ENCODE results near the gene ZCCHC24. TPM values are rescaled to one million over a fixed set of nuclear protein-coding genes. Genes with fewer than 3 reads are reported as not detected.

ZCCHC24 gene
- total and polyA plus RNA-seq, 7 donors = 11.2 to 112 (median 43.0) TPM

GRCh38 chr10:79344502-79345195 lies 100.8 kb downstream of the ZCCHC24 start:
- DNase-seq (no peak), ATAC-seq (no peak)
- Histone ChIP-seq H3K4me1 (peaks cover 20% of the 10 kb centered on the region), H3K27ac (no peak overlapping the region), H3K36me3 (ENCODE audit: insufficient read depth in 1 of 2, low read depth in 1 of 2) (peaks cover 0 to 8% of the 10 kb centered on the region in 2 donors), H3K9me3 (no peaks in the 10 kb centered on the region), H3K4me3 (no peak overlapping the region), H3K27me3 (ENCODE audit: insufficient read depth in 3 of 3, low read length in 2 of 3) (no peaks in the 10 kb centered on the region)
- TF ChIP-seq CTCF (IDR thresholded peaks at IDR 0.05) = no peak
- intact Hi-C loops (cut with DNase I) = no loop called here
- 88 to 91% (median 90%) methylated on average over 3 of the region's 3 CpGs for WGBS, 3 donors

- intact Hi-C loops (cut with DNase I) = no loop called here
- 68 to 73% (median 70%) methylated on average over 10 of the region's 10 CpGs for WGBS, 3 donors
Measured at GRCh38 chr10:79342811-79343561, 102.4 kb downstream of the ZCCHC24 start.

GRCh38 chr10:79342295-79342761 lies 103.1 kb downstream of the ZCCHC24 start:
- Histone ChIP-seq H3K36me3 (ENCODE audit: insufficient read depth in 1 of 2, low read depth in 1 of 2) (no peaks in the 10 kb centered on the region), H3K4me1 (peaks cover 10% of the 10 kb centered on the region), H3K27me3 (ENCODE audit: insufficient read depth in 3 of 3, low read length in 2 of 3) (no peaks in the 10 kb centered on the region), H3K27ac (no peak overlapping the region), H3K4me3 (no peak overlapping the region), H3K9me3 (no peaks in the 10 kb centered on the region)
- no peak for DNase-seq
- intact Hi-C loops (cut with DNase I) = no loop called here
- no peak for TF ChIP-seq CTCF (IDR thresholded peaks at IDR 0.05)
- 93 to 98% (median 96%) methylated on average over 5 of the region's 5 CpGs for WGBS, 3 donors
- ATAC-seq = no peak

More at GRCh38 chr10:79342811-79343561, 102.4 kb downstream of the ZCCHC24 start:
- TF ChIP-seq CTCF (IDR thresholded peaks at IDR 0.05) = no peak
- Histone ChIP-seq H3K27ac (no peak overlapping the region), H3K27me3 (ENCODE audit: insufficient read depth in 3 of 3, low read length in 2 of 3) (no peaks in the 10 kb centered on the region), H3K4me1 (peaks cover 10% of the 10 kb centered on the region), H3K9me3 (no peaks in the 10 kb centered on the region), H3K36me3 (ENCODE audit: insufficient read depth in 1 of 2, low read depth in 1 of 2) (no peaks in the 10 kb centered on the region), H3K4me3 (no peak overlapping the region)
- DNase-seq = no peak
- no peak for ATAC-seq

DNA sequence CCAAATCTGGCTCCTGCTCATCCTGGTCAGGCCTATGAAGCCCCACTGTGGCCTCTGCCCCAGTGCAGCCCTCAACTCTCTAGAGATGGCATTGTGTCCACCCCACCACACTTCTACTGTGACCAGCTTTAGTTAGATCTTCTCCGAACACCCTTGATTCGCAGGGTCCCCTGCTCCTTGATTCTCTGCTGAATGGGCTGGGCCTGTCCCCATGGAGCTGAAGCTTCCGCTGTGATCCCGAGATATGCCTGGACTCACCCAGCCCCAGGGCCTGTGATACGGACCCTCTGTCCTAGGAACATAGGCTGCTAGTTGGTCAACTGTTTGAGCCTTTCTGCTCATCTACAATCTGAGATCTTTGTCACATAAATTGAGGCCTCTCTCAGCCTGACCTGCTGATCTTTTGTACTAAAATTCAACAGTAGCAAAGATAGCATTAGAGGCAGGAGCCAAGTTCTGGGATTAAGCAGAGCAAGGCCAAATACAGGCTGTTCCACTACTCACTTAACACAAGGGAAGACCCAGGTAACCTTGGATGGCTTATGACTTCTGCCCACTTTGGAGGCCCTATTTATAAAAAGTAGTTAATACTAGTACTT lies 104.7 kb downstream of the ZCCHC24 start:
- no peak for TF ChIP-seq CTCF (IDR thresholded peaks at IDR 0.05)
- no peak overlapping the region for H3K4me3 ChIP-seq
- no peak overlapping the region for H3K27ac ChIP-seq
- no peaks in the 10 kb centered on the region for H3K9me3 ChIP-seq
- ATAC-seq = peak in 1 of 4 donors; percentile 22
- WGBS, 3 donors = 93 to 98% (median 95%) methylated on average over 5 of the region's 5 CpGs
- H3K27me3 ChIP-seq (ENCODE audit: insufficient read depth in 3 of 3, low read length in 2 of 3) = no peaks in the 10 kb centered on the region
- intact Hi-C loops (cut with DNase I) = no loop called here
- no peaks in the 10 kb centered on the region for H3K36me3 ChIP-seq (ENCODE audit: insufficient read depth in 1 of 2, low read depth in 1 of 2)
- no peak for DNase-seq
- peaks cover 6% of the 10 kb centered on the region for H3K4me1 ChIP-seq
